ENCODE data around the gene PRDM16.

The PRDM16 gene

GRCh38 chr1:3292868-3293562 is 224.0 kb downstream of the PRDM16 start:
- DNase-seq: no peak

- DNase-seq: no peak
Measured at GRCh38 chr1:3293563-3294080, 224.6 kb downstream of the PRDM16 start.

GRCh38 chr1:3294450-3294849 is 225.4 kb downstream of the PRDM16 start:
- no peak for DNase-seq

- DNase-seq: no peak
Measured at GRCh38 chr1:3295846-3296245, 226.8 kb downstream of the PRDM16 start.

- DNase-seq: no peak
Measured at GRCh38 chr1:3296326-3296725, 227.3 kb downstream of the PRDM16 start.

- DNase-seq: no peak
Measured at GRCh38 chr1:3296826-3297225, 227.8 kb downstream of the PRDM16 start.

GRCh38 chr1:3297756-3298155 is 228.8 kb downstream of the PRDM16 start:
- no peak for DNase-seq

GRCh38 chr1:3298197-3298596 is 229.2 kb downstream of the PRDM16 start:
- no peak for DNase-seq

- no peak for DNase-seq
Measured at GRCh38 chr1:3304246-3304645, 235.2 kb downstream of the PRDM16 start.

- no peak for DNase-seq
Measured at GRCh38 chr1:3304692-3305091, 235.7 kb downstream of the PRDM16 start.

- DNase-seq: no peak
Measured at GRCh38 chr1:3305156-3305555, 236.2 kb downstream of the PRDM16 start.

GRCh38 chr1:3306583-3307291 is 237.7 kb downstream of the PRDM16 start:
- no peak for DNase-seq

- DNase-seq: no peak
Measured at GRCh38 chr1:3307359-3307758, 238.4 kb downstream of the PRDM16 start.

- no peak for DNase-seq
Measured at GRCh38 chr1:3308053-3308452, 239.1 kb downstream of the PRDM16 start.

GRCh38 chr1:3310718-3311400 is 241.9 kb downstream of the PRDM16 start:
- DNase-seq: no peak

- no peak for DNase-seq
Measured at GRCh38 chr1:3311711-3312110, 242.7 kb downstream of the PRDM16 start.

- DNase-seq: no peak
Measured at GRCh38 chr1:3312310-3312897, 243.4 kb downstream of the PRDM16 start.

GRCh38 chr1:3312898-3313575 is 244.0 kb downstream of the PRDM16 start:
- peak; percentile 16 for DNase-seq

- no peak for DNase-seq
Measured at GRCh38 chr1:3313576-3313950, 244.6 kb downstream of the PRDM16 start.

- no peak for DNase-seq
Measured at GRCh38 chr1:3314491-3315381, 245.7 kb downstream of the PRDM16 start.

GRCh38 chr1:3315399-3316339 is 246.7 kb downstream of the PRDM16 start:
- no peak for DNase-seq

Measured in OCI-M1 (cell line).